ENCODE results near the gene DISP3. TPM values are rescaled to one million over a fixed set of nuclear protein-coding genes. Genes with fewer than 3 reads are reported as not detected.

Gene DISP3
- total RNA-seq, 1 donor from 2014 or later: 4.7 TPM

DNA sequence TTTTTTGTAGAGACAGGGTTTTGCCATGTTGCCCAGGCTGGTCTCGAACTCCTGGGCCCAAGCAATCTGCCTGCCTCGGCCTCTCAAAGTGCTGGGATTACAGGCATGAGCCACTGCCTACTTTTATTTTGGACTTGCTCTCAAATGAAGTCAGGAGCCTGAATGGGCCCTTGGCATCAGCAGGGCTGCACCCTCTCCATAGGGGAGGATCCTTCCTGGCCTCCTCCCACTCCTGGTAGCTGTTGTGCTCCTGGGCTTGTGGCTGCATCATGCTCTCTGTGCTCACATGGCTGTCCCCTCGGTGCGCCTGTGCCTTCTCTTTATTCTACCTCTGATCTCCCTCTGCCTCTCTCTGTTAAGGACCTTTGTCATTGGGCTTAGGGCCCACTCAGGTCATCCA, 46.4 kb upstream of the DISP3 start:
- no peak overlapping the region for H3K4me3 Mint-ChIP-seq
- TF ChIP-seq, protein P1, sequence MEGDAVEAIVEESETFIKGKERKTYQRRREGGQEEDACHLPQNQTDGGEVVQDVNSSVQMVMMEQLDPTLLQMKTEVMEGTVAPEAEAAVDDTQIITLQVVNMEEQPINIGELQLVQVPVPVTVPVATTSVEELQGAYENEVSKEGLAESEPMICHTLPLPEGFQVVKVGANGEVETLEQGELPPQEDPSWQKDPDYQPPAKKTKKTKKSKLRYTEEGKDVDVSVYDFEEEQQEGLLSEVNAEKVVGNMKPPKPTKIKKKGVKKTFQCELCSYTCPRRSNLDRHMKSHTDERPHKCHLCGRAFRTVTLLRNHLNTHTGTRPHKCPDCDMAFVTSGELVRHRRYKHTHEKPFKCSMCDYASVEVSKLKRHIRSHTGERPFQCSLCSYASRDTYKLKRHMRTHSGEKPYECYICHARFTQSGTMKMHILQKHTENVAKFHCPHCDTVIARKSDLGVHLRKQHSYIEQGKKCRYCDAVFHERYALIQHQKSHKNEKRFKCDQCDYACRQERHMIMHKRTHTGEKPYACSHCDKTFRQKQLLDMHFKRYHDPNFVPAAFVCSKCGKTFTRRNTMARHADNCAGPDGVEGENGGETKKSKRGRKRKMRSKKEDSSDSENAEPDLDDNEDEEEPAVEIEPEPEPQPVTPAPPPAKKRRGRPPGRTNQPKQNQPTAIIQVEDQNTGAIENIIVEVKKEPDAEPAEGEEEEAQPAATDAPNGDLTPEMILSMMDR (conservative IDR thresholded peaks at IDR 0.05): no peak
- no peaks in the 10 kb centered on the region for H3K4me1 Mint-ChIP-seq (ENCODE audit: unreplicated experiment)
- H3K36me3 Mint-ChIP-seq: no peaks in the 10 kb centered on the region
- no peak for DNase-seq (ENCODE audit: extremely low spot score, unreplicated experiment)
- H3K27me3 Mint-ChIP-seq: peaks cover 12% of the 10 kb centered on the region
- no peaks in the 10 kb centered on the region for H3K9me3 Mint-ChIP-seq
- no peak overlapping the region for H3K27ac Mint-ChIP-seq

DNA sequence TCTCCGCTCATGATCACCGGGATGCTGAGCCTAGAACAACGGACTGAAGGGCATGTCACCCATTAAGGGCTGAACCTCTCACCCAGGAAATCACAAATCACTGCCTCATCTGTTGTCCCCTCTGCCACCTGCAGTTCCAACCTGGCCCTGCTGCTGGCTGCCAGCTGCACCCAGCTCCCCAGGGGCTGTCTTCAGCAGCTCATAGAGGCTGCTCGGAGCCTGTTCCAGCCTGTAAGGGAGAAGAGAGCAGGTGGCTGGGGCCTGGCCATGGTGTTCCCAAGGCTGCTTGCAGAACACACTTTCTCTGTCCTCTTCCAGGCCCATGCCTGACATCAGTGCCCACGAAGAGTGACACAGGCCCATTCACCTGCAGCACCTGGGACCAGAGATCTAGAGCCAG, 44.5 kb upstream of the DISP3 start:
- Mint-ChIP-seq H3K36me3 (no peaks in the 10 kb centered on the region), H3K4me3 (no peak overlapping the region), H3K4me1 (ENCODE audit: unreplicated experiment) (peaks cover 4% of the 10 kb centered on the region), H3K27ac (no peak overlapping the region), H3K27me3 (peaks cover 24% of the 10 kb centered on the region), H3K9me3 (no peaks in the 10 kb centered on the region)
- no peak for DNase-seq (ENCODE audit: extremely low spot score, unreplicated experiment)
- TF ChIP-seq, protein P1 (conservative IDR thresholded peaks at IDR 0.05): no peak

DNA sequence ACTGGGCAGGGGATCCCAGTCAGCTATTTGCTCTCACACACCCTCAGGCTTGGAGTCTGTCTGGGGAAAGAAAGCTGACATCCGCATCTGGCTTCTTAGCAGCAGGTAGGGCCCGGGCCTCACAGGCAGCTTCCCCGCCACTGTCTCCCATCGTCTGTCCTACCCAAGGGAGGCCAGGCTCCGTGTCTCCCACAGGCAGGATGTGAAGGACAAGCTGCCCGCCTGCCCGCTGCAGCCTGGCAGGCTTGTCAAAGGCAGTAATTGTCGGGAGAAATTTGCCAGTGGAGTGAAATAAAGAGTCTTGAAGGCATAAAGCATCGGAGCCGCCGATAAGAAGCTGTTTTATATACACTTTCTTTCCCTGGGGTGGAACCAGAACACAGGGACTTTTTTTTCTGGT, 44.0 kb upstream of the DISP3 start:
- no peak overlapping the region for H3K4me3 Mint-ChIP-seq
- peaks cover 4% of the 10 kb centered on the region for H3K4me1 Mint-ChIP-seq (ENCODE audit: unreplicated experiment)
- peaks cover 27% of the 10 kb centered on the region for H3K27me3 Mint-ChIP-seq
- DNase-seq (ENCODE audit: extremely low spot score, unreplicated experiment): no peak
- no peaks in the 10 kb centered on the region for H3K9me3 Mint-ChIP-seq
- H3K27ac Mint-ChIP-seq: no peak overlapping the region
- TF ChIP-seq, protein P1 (conservative IDR thresholded peaks at IDR 0.05): no peak
- H3K36me3 Mint-ChIP-seq: no peaks in the 10 kb centered on the region

DNA sequence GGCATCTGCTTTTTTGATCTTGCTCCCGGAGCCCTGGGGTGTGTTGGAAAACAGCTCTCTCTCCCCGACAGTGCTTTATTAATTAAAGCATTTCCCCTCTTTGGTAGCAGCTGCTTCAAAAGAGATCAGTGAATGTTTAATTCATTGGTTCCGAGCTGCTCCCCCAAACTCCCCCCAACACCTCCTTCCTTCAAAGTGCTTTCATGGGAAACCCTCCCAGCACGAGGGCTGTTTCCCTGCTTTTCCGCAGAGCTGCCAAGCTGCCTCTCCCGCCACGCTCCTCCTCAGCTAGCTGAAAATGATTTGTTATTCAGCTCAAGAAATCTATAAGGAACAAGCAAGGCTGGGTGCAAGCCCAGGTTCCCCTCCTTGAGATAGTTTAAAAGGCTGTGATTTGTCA, 40.0 kb upstream of the DISP3 start:
- no peaks in the 10 kb centered on the region for H3K9me3 Mint-ChIP-seq

DNA sequence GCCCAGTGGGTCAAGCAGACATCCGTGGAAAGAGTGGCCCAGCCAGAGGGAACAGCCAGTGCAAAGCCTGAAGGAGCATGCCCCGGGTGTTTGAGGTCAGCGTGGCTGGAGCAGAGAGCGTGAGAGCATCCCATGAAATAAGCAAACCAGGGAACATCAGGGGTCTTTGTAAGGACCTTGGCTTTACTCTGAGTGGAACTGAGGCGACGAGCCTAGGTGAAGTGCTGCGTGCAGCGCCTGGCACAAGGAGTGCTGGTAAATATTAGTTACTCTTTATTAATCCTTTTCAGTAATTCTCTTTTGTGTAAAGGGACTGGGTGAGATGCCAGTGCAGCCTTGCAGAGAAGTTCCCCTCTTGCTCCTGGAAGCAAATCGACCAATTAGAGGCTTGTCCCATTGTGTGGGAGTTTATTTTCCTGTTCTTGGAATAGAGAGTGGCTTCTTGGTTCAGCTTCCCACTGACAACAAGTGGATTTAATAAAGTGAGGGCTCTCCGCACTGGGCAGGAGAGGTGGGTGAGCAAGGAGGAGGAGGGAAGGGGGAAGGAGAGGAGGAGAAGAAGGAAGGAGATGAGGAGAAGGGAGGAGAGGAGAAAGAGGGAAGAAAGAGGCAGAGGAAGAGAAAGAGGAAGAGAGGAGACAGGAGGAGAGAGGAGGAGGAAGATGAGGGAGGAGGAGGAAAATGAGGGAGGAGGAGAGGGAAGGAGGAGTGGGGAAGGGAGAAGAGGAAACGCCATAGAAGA, 37.6 kb upstream of the DISP3 start:
- TF ChIP-seq, protein P1 (conservative IDR thresholded peaks at IDR 0.05): no peak
- peaks cover 4% of the 10 kb centered on the region for H3K4me1 Mint-ChIP-seq (ENCODE audit: unreplicated experiment)
- H3K36me3 Mint-ChIP-seq: no peaks in the 10 kb centered on the region
- peaks cover 62% of the 10 kb centered on the region for H3K27me3 Mint-ChIP-seq
- no peaks in the 10 kb centered on the region for H3K9me3 Mint-ChIP-seq
- DNase-seq (ENCODE audit: extremely low spot score, unreplicated experiment): no peak
- H3K4me3 Mint-ChIP-seq: no peak overlapping the region
- no peak overlapping the region for H3K27ac Mint-ChIP-seq

More for the DNA sequence above, 40.0 kb upstream of the DISP3 start:
- DNase-seq (ENCODE audit: extremely low spot score, unreplicated experiment): no peak
- Mint-ChIP-seq H3K4me3 (no peak overlapping the region), H3K27me3 (peaks cover 55% of the 10 kb centered on the region), H3K36me3 (no peaks in the 10 kb centered on the region), H3K4me1 (ENCODE audit: unreplicated experiment) (peaks cover 4% of the 10 kb centered on the region), H3K27ac (no peak overlapping the region)
- TF ChIP-seq, protein P1 (conservative IDR thresholded peaks at IDR 0.05): no peak
